Activated T-helper 9 cell treated with anti-CD3 and anti-CD28 coated beads, Interleukin-2, amount 50 U/mL, for 16 hours (primary cell): ENCODE measurements around the gene MAGI1.
"Not testable (repeated sequence)": the region's sequence is repeated elsewhere in the genome, so short reads cannot be mapped to it uniquely, and the experiment has no call there.

Experiments used
- DNase-seq: peaks from one replicate; pipeline ENCODE4 v3.0.0-alpha.2; 2020; ENCODE audit warnings: low read depth

Gene MAGI1

DNA sequence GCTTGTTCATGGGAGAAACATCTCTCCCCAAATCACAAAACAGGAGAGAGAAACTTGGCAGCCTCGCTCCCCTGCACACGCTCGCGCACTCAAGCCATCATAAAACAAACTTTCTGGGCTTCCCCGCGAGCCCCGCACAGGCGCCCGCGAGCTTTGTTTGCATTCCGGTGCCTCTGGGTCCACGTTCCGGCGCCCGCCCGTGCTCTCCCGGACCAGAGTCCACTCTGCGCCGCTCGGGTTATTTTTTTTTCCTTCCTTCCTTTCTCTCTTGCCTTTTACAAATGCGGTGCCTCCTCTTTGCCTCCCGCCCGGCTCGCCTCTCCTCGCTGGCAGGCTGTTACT lies 363 bp downstream of the MAGI1 start:
- DNase-seq = no peak

DNA sequence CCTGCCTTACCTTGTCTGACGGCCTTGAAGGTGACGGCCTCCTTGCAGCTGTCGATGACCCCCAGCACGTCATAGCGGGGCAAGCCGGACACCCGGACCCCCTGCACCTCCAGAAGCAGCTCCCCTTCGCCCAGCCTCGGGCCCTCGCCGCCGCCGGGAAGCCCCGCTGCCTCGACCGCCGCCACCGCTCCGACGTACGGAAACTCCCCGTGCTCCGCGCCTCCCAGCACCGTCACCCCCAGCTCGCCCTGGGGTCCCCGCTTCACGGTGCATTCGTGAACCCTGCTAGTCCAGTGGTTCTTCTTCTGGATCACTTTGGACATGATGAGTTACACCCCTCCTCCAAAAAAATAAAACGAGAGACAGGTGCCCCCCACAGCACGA lies 740 bp downstream of the MAGI1 start:
- no peak for DNase-seq

DNA sequence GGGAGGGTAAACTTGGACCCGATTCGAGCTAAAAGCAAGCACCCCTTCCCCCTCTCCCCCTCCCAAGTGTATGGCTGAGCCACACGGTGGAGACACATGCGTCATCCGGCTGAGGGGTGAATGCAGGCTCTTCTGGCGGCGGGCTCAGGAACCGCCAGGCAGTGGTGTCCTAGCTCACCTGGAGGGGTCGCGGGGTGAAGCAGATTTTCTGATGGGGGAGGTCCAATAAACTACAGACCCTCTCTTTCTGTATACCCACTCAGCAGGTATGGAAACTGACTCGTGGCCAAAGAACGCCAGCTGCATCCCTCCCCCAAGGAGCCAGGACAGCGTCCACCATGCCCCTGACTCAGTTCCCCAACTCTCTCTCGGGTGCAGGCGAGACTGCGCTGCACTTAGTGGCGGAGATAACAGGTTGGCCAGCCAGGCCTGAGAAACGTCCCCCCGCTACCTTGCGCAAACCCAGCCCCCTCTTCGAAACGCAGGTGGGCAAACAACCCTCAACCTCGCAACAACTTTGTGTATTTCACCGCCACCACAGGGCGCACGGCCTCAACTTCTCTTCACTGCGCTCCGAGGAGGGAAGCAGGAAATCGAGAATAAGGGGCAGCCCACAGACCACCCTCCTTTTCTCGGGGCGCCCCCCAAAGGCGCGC lies 1.3 kb downstream of the MAGI1 start:
- DNase-seq = no peak

DNA sequence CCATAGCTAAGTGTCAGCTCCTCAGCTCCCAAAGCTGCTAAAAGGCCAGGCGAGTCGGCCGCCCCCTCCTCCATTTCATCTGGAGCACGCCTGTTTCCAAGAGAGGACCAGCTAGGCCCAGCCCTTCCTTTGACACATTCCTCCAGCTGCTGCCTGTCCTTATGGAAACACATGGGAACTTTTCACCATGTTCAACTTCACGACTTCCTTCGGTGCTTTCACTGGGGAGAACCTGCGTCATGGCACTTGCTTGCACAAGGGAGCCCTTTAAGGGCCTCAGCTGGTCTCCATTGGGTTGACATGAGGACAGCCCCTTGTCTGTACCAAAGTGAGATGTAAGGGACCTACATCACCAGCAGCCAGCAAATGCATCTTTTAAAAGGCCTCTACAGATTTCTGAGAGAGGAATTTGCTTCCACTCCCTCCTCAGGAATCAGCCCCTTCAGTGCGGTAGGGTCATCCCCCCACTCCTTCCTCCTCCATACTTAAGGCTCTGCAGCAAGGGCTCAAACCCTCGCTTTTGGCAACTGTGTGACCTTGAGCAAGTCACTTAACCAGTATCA lies 2.1 kb downstream of the MAGI1 start:
- no peak for DNase-seq

DNA sequence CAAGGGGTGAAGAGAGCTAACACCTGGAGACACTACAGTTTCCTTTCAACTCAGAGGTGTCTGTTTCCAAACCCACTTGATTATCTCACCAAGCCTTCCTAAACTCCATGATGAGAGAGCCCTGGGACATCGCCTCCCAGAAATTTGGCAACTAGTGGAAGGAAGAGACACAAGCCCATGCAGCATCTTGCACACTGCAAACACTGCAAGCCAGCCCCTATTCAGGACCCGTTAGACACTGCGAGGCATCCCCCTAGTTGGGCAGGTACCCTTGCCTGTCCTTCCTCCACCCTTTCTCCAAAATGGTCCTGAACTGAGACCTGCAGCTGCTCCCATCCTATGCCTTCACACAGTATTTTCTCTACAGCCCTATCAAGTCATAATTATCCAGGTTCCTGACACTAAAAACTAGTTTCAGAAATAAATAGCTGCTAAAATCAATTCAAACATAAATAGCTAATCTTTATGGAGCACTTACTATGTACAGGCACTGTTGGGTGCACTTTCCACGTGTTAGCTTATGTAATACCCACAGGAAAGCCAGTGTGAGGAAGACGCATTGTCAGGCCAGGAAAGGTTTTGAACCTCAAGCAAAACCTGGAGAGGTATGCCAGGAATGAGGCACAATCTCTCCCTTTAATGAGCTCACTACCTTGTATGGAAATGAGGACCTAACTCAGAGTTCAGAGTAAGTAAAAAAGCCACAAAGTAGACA lies 2.8 kb downstream of the MAGI1 start:
- DNase-seq = no peak

- no peak for DNase-seq
Observed at GRCh38 chr3:66033241-66034138, 5.2 kb downstream of the MAGI1 start.

- no peak for DNase-seq
Observed at GRCh38 chr3:66031102-66031698, 7.5 kb downstream of the MAGI1 start.

DNA sequence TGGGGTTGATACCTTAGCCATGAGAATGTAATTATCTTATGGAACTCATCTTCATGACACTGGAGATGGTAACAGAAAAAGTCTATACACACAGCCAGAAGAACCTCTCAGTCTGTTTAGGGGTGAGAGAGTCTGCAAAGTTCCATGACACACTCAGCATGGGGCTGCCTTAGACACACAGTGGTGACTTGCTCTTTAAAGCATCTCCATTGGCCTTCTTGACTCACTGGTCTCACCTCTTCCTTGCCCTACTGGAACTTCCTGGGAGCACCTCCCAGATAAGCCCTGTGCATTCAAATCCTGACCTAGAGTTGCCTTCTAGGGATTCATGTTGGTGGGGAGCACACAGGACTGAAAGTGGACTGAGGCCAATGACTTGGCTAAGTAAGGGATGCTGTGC lies 9.3 kb downstream of the MAGI1 start:
- DNase-seq = no peak

DNA sequence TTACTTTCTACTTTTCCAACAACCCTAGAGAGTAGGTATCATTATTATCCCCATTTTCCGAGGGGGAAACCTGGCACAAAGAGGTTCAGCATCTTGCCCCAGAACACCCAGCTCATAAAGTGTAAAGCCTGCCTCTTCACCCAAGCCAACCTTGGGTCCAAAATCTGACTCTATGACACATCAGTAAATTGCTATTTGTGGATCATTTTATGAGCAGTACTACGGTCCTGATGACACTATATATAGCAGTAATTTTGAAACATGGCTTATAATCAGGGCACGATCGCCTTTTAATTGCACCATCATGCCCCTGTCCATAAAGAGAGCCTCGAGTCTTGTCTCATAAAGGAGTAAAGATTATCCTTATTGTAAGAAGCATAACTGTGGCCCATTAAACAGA lies 9.7 kb downstream of the MAGI1 start:
- no peak for DNase-seq

- DNase-seq = no peak
Observed at GRCh38 chr3:66028457-66028856, 10.3 kb downstream of the MAGI1 start.

- DNase-seq = not testable (repeated sequence)
Observed at GRCh38 chr3:66027099-66027498, 11.6 kb downstream of the MAGI1 start.

GRCh38 chr3:66023738-66024385 lies 14.9 kb downstream of the MAGI1 start:
- DNase-seq = no peak

DNA sequence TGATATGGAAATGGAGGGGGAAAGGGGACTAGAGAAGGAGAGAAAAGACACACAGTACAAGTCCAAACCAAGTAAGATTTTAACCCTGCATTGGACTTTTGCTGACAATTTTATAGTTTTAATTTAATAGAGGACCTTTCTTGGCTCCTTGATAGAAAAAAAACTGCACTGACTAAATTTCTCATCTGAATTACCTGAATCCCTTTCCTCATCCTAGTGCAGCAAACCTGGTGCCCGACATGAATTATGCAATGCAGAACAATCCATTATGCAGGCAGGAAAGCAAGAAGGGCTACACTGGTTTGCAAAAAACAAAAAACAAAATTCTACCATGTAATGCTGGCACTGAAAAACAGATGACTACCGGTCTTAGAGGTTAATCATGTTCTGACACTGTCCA lies 15.5 kb downstream of the MAGI1 start:
- DNase-seq = no peak

DNA sequence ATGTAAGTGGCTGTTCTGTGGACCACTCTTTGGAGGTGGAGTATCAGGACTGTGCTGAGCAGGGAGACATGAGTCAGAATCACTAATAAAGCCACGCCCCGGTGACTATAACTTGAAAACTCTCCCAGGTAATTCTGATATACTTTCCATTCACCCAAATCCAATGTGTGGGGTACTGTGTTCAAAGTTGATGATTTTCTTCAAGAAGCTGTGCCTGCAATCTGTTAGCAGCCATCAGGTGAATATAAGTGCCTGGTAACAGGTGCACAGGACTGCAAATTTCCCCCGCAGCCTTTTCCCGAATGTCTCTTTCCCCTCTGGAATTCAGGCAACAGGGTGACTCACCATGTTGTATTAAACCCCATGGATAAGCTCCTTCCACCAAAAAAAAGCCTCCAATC lies 17.0 kb downstream of the MAGI1 start:
- DNase-seq = no peak

DNA sequence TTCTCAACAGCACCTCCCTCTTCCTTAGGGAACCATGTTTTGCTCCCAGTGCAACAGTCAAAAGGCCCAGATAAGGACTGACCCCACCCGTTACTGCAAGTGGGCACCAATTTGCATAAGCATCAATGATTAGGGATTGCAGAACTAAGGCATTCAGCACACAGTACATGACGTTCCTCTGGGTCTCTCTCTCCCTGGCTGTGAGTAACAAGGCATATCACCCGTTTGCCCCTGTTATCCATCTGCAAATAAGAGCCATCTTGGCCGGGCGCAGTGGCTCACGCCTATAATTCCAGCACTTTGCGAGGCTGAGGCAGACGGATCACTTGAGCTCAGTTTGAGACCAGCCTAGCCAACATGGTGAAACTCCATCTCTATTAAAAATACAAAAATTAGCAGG lies 18.8 kb downstream of the MAGI1 start:
- no peak for DNase-seq

GRCh38 chr3:66018057-66019033 lies 20.4 kb downstream of the MAGI1 start:
- no peak for DNase-seq

- DNase-seq = no peak
Observed at GRCh38 chr3:66017591-66017990, 21.1 kb downstream of the MAGI1 start.

DNA sequence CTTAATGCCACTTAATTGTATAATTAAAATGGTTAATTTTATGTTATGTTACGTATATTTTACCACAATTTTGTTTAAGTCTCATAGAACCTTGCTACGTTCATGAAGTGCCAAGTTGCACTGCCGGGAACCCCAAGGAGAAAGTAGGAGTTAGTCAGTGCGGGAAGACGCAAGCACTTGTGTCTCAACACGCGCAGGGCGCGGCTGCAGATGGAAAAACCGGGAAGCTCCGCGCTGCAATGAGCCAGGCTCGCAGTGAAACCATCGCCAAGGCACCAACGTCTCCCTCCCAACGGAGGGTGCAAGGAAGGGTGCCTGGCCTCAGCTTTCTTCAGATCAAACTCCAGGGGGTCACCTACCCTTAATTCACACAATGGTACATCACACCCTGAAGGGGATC lies 21.6 kb downstream of the MAGI1 start:
- DNase-seq = no peak

- no peak for DNase-seq
Observed at GRCh38 chr3:66015841-66016240, 22.9 kb downstream of the MAGI1 start.

DNA sequence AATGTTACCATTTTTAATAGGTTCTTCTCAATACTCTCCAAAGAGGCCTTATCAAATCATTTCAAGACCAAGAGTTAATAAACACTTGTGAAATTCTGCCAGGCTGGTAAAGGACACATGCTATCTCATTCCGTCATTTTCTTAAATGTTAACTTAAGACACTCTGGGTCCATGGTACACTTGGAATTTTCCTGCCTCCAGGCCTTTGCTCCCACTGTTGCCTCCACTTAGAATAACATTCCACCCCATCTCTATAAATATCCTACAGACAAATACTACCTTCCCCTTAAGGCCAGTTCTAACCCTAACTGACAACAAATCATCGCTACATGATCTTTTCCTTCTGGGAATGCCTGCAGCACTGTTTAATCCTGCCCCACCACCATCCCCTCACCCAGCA lies 24.1 kb downstream of the MAGI1 start:
- no peak for DNase-seq

- DNase-seq = no peak
Observed at GRCh38 chr3:66014056-66014455, 24.7 kb downstream of the MAGI1 start.
